OCI-LY3 (cell line): ENCODE data around the gene GPR139.

Experiments
- H2AFZ ChIP-seq: fragments of 200-600, 300-600 bp; shearing (Covaris generic); 2 replicates; pipeline ENCODE4 v1.6.0; 2014; ENCODE audit warnings: antibody characterized with exemption, low read depth, low read length
- H3K27ac ChIP-seq: fragments of 200-600, 300-600 bp; sonication (generic); 2 replicates; pipeline ENCODE4 v1.5.1; 2014; ENCODE audit warnings: mild to moderate bottlenecking, low read length, moderate library complexity, mixed read lengths
- H3K27me3 ChIP-seq: fragments of 200-600, 300-600 bp; sonication (generic); 2 replicates; pipeline ENCODE4 v1.6.1; 2014; ENCODE audit warnings: low read depth, low read length, mixed read lengths
- H3K36me3 ChIP-seq: fragments of 200-600, 300-600 bp; sonication (generic); replicated peaks from 2 replicates; pipeline ENCODE3; 2014; ENCODE audit warnings: low read depth, low read length, mixed read lengths
- H3K4me1 ChIP-seq: fragments of 300-600, 200-600 bp; sonication (generic); 2 replicates; pipeline ENCODE4 v1.6.1; 2014; ENCODE audit warnings: low read length, mixed read lengths
- H3K4me2 ChIP-seq: fragments of 200-600, 300-600 bp; sonication (generic); 2 replicates; pipeline ENCODE4 v1.6.1; 2014; ENCODE audit warnings: low read length, mixed read lengths
- H3K4me3 ChIP-seq: fragments of 300-600, 200-600 bp; sonication (generic); 2 replicates; pipeline ENCODE4 v1.5.1; 2014; ENCODE audit warnings: antibody characterized with exemption, mild to moderate bottlenecking, low read length, moderate library complexity
- H3K79me2 ChIP-seq: fragments of 300-600, 200-600 bp; shearing (Covaris generic); 2 replicates; pipeline ENCODE4 v1.6.1; 2014; ENCODE audit warnings: mild to moderate bottlenecking, low read length, mixed read lengths
- H3K9ac ChIP-seq: fragments of 300-600, 200-600 bp; shearing (Covaris generic); 2 replicates; pipeline ENCODE4 v1.6.0; 2014; ENCODE audit warnings: mild to moderate bottlenecking, low read length, moderate library complexity
- H3K9me3 ChIP-seq: fragments of 200-600, 300-600 bp; shearing (Covaris generic); 2 replicates; pipeline ENCODE4 v1.6.1; 2014; ENCODE audit warnings: low read length, mixed read lengths; ENCODE audit not compliant: insufficient read depth
- H4K20me1 ChIP-seq: fragments of 200-600, 300-600 bp; sonication (generic); 2 replicates; pipeline ENCODE4 v1.6.1; 2016; ENCODE audit warnings: low read length, mixed read lengths; ENCODE audit not compliant: insufficient read depth
- CTCF ChIP-seq: fragments of 200-600, 300-600 bp; sonication (generic); IDR thresholded peaks from 2 replicates; pipeline ENCODE4 v1.5.1; 2014; ENCODE audit warnings: antibody characterized with exemption, low read length, low read depth
- EZH2phosphoT487 ChIP-seq: fragments of 200-600 bp; shearing (Covaris generic); IDR thresholded peaks from 2 replicates; pipeline ENCODE4 v1.6.1; 2018; ENCODE audit warnings: antibody characterized with exemption, mixed run types, low read depth

Gene GPR139

GRCh38 chr16:20001856-20002707, 71.6 kb downstream of the GPR139 start:
- no peaks in the 10 kb centered on the region for H3K79me2 ChIP-seq

GRCh38 chr16:19997734-19998133, 76.0 kb downstream of the GPR139 start:
- no peaks in the 10 kb centered on the region for H4K20me1 ChIP-seq
- no peak overlapping the region for H3K27ac ChIP-seq
- H3K4me2 ChIP-seq, result no peak overlapping the region
- TF ChIP-seq CTCF (no peak), EZH2phosphoT487 (no peak)
- H3K4me1 ChIP-seq, result no peaks in the 10 kb centered on the region
- H3K27me3 ChIP-seq, result peaks cover 23% of the 10 kb centered on the region; the same call in 1 of the 2 replicates
- no peak overlapping the region for H3K4me3 ChIP-seq
- no peaks in the 10 kb centered on the region for H3K79me2 ChIP-seq
- no peak overlapping the region for H3K9ac ChIP-seq
- H2AFZ ChIP-seq, result no peak overlapping the region
- no peaks in the 10 kb centered on the region for H3K9me3 ChIP-seq
- no peaks in the 10 kb centered on the region for H3K36me3 ChIP-seq

More at GRCh38 chr16:20001856-20002707, 71.6 kb downstream of the GPR139 start:
- Histone ChIP-seq H3K27me3 (peaks cover 27% of the 10 kb centered on the region), H3K27ac (no peak overlapping the region), H2AFZ (no peak overlapping the region), H3K9ac (no peak overlapping the region), H4K20me1 (no peaks in the 10 kb centered on the region), H3K9me3 (no peaks in the 10 kb centered on the region), H3K36me3 (no peaks in the 10 kb centered on the region), H3K4me2 (no peak overlapping the region), H3K4me1 (no peaks in the 10 kb centered on the region), H3K4me3 (no peak overlapping the region)
- TF ChIP-seq EZH2phosphoT487 (no peak), CTCF (no peak)

DNA sequence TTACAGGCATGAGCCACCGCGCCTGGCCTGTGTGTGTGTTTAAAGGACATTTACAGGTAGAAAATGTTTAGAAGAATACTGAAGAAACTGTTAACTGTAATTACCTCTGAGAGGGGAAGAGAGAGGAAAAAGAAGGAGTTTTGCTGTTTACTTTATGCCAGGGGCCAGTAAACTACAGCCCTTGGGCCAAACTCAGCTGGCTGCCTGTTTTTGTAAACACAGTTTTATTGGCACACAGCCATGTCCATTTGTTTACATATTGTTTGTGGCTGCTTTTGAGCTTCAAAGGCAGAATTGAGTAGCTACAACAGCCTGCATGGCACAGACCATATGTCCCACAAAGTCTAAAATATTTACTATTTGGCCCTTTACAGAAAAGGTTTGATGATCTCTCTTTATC, 76.4 kb downstream of the GPR139 start:
- Histone ChIP-seq H4K20me1 (no peaks in the 10 kb centered on the region), H3K27me3 (peaks cover 21% of the 10 kb centered on the region; the same call in 1 of the 2 replicates), H3K9ac (no peak overlapping the region), H2AFZ (no peak overlapping the region), H3K4me3 (no peak overlapping the region), H3K4me1 (no peaks in the 10 kb centered on the region), H3K27ac (no peak overlapping the region), H3K4me2 (no peak overlapping the region), H3K79me2 (no peaks in the 10 kb centered on the region), H3K9me3 (no peaks in the 10 kb centered on the region), H3K36me3 (no peaks in the 10 kb centered on the region)
- TF ChIP-seq CTCF (no peak), EZH2phosphoT487 (no peak)

DNA sequence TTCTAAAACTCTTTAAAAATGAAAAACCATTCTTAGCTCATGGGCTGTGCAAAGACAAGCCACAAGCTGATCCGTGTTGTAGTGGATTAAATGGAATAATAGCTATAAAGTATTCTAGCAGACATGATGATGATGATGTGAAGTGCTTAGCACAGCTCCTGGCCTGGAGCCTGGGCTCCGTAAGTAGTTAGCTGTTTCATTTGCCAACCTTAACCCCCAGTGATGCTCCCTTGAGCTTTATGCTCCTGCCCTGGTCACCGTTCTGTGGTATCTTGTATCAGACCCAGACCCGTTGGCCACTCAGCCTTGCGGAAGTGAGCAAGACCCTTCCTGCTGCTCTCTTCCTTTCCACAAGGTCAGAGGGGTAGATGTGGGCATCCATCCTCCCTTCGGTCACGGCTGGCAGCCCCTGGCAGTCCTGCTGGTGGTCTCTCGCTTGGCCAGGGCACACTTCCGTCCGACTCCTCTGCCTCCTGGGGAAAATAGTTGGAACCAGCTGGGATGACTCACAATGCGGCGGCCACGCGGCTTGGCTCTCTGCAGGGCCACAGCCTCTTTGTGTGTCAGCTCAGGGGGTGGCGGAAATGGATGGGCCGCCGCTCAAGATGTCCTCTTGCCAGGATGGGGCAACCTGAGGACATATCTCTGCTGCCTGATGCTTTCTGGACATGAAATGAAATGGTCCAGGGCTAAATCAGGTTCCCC, 79.1 kb downstream of the GPR139 start:
- no peak for TF ChIP-seq CTCF
- TF ChIP-seq EZH2phosphoT487, result no peak
- Histone ChIP-seq H3K9me3 (no peaks in the 10 kb centered on the region), H3K27ac (no peak overlapping the region), H3K4me3 (no peak overlapping the region), H3K4me2 (no peak overlapping the region), H3K9ac (no peak overlapping the region), H4K20me1 (no peaks in the 10 kb centered on the region; the same call in 1 of the 2 replicates), H3K36me3 (no peaks in the 10 kb centered on the region), H3K4me1 (no peaks in the 10 kb centered on the region), H2AFZ (no peak overlapping the region), H3K79me2 (no peaks in the 10 kb centered on the region), H3K27me3 (peaks cover 13% of the 10 kb centered on the region; the same call in 1 of the 2 replicates)
